HepG2 (cell line): ENCODE data around the gene KCND3. TPM values are rescaled to one million over a fixed set of nuclear protein-coding genes. Genes with fewer than 3 reads are reported as not detected.
A peak's percentile ranks its signal among the peaks of the same experiment; 100 is the strongest.

Experiments used
- AGO1 ChIP-seq: fragments of 200-400 bp; formaldehyde crosslinking; IDR thresholded peaks from 2 replicates; pipeline ENCODE4 v1.6.1; 2017; ENCODE audit warnings: mild to moderate bottlenecking, low read depth, low read length, moderate library complexity; ENCODE audit not compliant: poor library complexity, severe bottlenecking
- GATAD1 ChIP-seq: IDR thresholded peaks from 2 replicates; pipeline ENCODE4 v1.6.1; 2016; ENCODE audit warnings: missing genetic modification reagents, missing compliant biosample characterization
- IRX3 ChIP-seq: sonication (generic); formaldehyde crosslinking; IDR thresholded peaks from 2 replicates; pipeline ENCODE4 v1.8.1; 2023; ENCODE audit warnings: mild to moderate bottlenecking, low read depth, missing genetic modification reagents, borderline replicate concordance
- MEIS1 ChIP-seq: sonication (generic); formaldehyde crosslinking; IDR thresholded peaks from 2 replicates; pipeline ENCODE4 v1.9.0; 2021; ENCODE audit warnings: mild to moderate bottlenecking, missing genetic modification reagents, moderate library complexity, borderline replicate concordance
- MIER2 ChIP-seq: IDR thresholded peaks from 2 replicates; pipeline ENCODE4 v1.6.1; 2016; ENCODE audit warnings: missing biosample characterization, missing genetic modification reagents
- NR2F1 ChIP-seq, 2 experiments: fragments of 450-650 bp in 1 of 2; formaldehyde crosslinking in 1 of 2; IDR thresholded peaks; 2 replicates each; pipeline versions ENCODE4 v1.5.0 to v1.6.1; 2016 to 2020; ENCODE audit warnings: mild to moderate bottlenecking in 1 of 2, missing compliant biosample characterization in 1 of 2, missing genetic modification reagents in 1 of 2, moderate library complexity in 1 of 2
- RFX1 ChIP-seq: fragments of 450-650 bp; IDR thresholded peaks from 2 replicates; pipeline ENCODE4 v1.6.1; 2017
- ZNF230 ChIP-seq: sonication (generic); formaldehyde crosslinking; IDR thresholded peaks from 2 replicates; pipeline ENCODE4 v1.4.0; 2020; ENCODE audit warnings: mild to moderate bottlenecking, missing genetic modification reagents
- ZNF296 ChIP-seq: sonication (generic); formaldehyde crosslinking; conservative IDR thresholded peaks from 2 replicates; pipeline ENCODE4 v1.5.0; 2020; ENCODE audit warnings: mild to moderate bottlenecking, missing genetic modification reagents
- ZNF343 ChIP-seq: sonication (generic); formaldehyde crosslinking; IDR thresholded peaks from 2 replicates; pipeline ENCODE4 v1.4.0; 2020; ENCODE audit warnings: mild to moderate bottlenecking, missing genetic modification reagents
- ZNF709 ChIP-seq: sonication (generic); formaldehyde crosslinking; IDR thresholded peaks from 2 replicates; pipeline ENCODE4 v1.5.0; 2020; ENCODE audit warnings: mild to moderate bottlenecking, missing genetic modification reagents
- ZSCAN30 ChIP-seq: sonication (generic); formaldehyde crosslinking; IDR thresholded peaks from 2 replicates; pipeline ENCODE4 v1.5.0; 2020; ENCODE audit warnings: mild to moderate bottlenecking, missing genetic modification reagents
- ZSCAN31 ChIP-seq: sonication (generic); formaldehyde crosslinking; IDR thresholded peaks from 2 replicates; pipeline ENCODE4 v1.5.0; 2020; ENCODE audit warnings: low read depth, mild to moderate bottlenecking, missing genetic modification reagents
- polyA plus RNA-seq, 8 experiments: library from polyadenylated mRNA; depleted of rRNA in 3 of 8; stranded (reverse) in 7 of 8; unstranded in 1 of 8; fragments of >200 nt; fragmentation: Illumina TruSeq in 4 of 8; extraction: Trizol in 4 of 8; gene quantifications; 2 replicates each; pipeline versions ENCODE4 v1.2.1 to v1.2.3, GENCODE V29; 2011 to 2016; ENCODE audit warnings: low read depth in 4 of 8, missing spikeins in 1 of 8, mixed read lengths in 1 of 8; ENCODE audit not compliant: insufficient read depth in 1 of 8
- total RNA-seq, 5 experiments: library from RNA; depleted of rRNA; stranded (reverse); fragments of >200 nt; fragmentation: Illumina TruSeq; extraction: Trizol; gene quantifications; 2 replicates each; pipeline ENCODE4 v1.2.3, GENCODE V29; 2016; ENCODE audit warnings: low read depth in 1 of 5
- TF ChIP-seq, protein P1 (sequence below): sonication (generic); formaldehyde crosslinking; IDR thresholded peaks from 2 replicates; pipeline ENCODE4 v1.4.0; 2020; ENCODE audit warnings: mild to moderate bottlenecking, missing genetic modification reagents
- TF ChIP-seq, protein P2 (sequence below): sonication (generic); formaldehyde crosslinking; IDR thresholded peaks from 2 replicates; pipeline ENCODE4 v1.8.0; 2022; ENCODE audit warnings: missing genetic modification reagents, mild to moderate bottlenecking, moderate library complexity, borderline replicate concordance
- TF ChIP-seq, protein P3 (sequence below): sonication (generic); formaldehyde crosslinking; IDR thresholded peaks from 2 replicates; pipeline ENCODE4 v1.4.0; 2020; ENCODE audit warnings: mild to moderate bottlenecking, missing genetic modification reagents, borderline replicate concordance
- TF ChIP-seq, protein P4 (sequence below): sonication (generic); formaldehyde crosslinking; IDR thresholded peaks from 2 replicates; pipeline ENCODE4 v1.4.0; 2020; ENCODE audit warnings: missing genetic modification reagents
- TF ChIP-seq, protein P5 (sequence below): sonication (generic); formaldehyde crosslinking; IDR thresholded peaks from 2 replicates; pipeline ENCODE4 v1.5.1; 2020; ENCODE audit warnings: mild to moderate bottlenecking, moderate library complexity, missing genetic modification reagents

KCND3 gene
- total and polyA plus RNA-seq, 2 of the 13 experiments (the other 11 are each of a cell fraction or from before 2014, with no cell fraction given), result 0.04 TPM; not detected in 1

DNA sequence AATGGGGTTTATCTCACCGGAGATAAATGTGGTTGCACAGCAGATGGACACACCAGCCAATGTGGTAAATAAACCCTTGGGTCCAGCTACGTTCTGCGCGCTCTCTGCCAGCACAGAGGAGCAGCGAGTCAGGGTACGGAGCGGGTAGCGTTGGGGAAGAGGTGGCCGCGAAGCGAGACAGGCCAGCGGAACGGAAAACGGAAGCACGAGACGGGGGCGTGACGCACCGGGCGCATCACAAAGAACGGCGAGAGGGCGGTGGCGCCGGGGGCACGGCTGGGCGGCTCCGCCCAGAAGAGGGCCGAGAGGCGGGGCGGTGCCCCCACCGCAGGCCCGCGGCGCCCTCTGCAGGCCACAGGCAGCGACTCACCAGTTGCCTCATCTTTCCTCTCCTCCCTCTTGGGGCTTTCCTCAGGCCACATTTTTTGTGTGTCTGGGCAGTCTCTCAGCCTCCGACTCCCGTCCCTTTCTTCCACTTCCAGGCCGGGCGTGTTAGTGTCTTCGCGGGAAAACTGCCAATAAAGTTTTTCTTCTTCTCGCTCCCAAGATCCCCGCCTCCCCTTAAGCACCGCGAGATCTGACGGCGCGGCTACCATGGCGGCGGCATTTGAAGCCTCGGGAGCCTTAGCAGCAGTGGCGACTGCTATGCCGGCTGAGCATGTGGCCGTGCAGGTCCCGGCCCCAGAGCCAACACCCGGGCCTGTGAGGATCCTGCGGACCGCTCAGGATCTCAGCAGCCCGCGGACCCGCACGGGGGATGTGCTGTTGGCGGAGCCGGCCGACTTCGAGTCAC, 233.9 kb downstream of the KCND3 start, which contains the start of gene DDX20 (continued):
- peak; percentile 74; the same call in 1 of the 2 replicates for TF ChIP-seq IRX3
- TF ChIP-seq AGO1, result no peak
- TF ChIP-seq, protein P1, sequence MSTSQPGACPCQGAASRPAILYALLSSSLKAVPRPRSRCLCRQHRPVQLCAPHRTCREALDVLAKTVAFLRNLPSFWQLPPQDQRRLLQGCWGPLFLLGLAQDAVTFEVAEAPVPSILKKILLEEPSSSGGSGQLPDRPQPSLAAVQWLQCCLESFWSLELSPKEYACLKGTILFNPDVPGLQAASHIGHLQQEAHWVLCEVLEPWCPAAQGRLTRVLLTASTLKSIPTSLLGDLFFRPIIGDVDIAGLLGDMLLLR (CRISPR knock-in tag), result no peak
- TF ChIP-seq, protein P2, sequence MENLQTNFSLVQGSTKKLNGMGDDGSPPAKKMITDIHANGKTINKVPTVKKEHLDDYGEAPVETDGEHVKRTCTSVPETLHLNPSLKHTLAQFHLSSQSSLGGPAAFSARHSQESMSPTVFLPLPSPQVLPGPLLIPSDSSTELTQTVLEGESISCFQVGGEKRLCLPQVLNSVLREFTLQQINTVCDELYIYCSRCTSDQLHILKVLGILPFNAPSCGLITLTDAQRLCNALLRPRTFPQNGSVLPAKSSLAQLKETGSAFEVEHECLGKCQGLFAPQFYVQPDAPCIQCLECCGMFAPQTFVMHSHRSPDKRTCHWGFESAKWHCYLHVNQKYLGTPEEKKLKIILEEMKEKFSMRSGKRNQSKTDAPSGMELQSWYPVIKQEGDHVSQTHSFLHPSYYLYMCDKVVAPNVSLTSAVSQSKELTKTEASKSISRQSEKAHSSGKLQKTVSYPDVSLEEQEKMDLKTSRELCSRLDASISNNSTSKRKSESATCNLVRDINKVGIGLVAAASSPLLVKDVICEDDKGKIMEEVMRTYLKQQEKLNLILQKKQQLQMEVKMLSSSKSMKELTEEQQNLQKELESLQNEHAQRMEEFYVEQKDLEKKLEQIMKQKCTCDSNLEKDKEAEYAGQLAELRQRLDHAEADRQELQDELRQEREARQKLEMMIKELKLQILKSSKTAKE (CRISPR knock-in tag), result no peak; the same call in 1 of the 2 replicates
- TF ChIP-seq RFX1, result no peak
- TF ChIP-seq ZNF230 (CRISPR knock-in tag), result peak; percentile 60; the same call in 1 of the 2 replicates
- TF ChIP-seq, protein P3, sequence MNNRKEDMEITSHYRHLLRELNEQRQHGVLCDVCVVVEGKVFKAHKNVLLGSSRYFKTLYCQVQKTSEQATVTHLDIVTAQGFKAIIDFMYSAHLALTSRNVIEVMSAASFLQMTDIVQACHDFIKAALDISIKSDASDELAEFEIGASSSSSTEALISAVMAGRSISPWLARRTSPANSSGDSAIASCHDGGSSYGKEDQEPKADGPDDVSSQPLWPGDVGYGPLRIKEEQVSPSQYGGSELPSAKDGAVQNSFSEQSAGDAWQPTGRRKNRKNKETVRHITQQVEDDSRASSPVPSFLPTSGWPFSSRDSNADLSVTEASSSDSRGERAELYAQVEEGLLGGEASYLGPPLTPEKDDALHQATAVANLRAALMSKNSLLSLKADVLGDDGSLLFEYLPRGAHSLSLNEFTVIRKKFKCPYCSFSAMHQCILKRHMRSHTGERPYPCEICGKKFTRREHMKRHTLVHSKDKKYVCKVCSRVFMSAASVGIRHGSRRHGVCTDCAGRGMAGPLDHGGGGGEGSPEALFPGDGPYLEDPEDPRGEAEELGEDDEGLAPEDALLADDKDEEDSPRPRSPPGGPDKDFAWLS, result no peak
- TF ChIP-seq MEIS1 (CRISPR knock-in tag), result peak; percentile 51; the same call in 1 of the 2 replicates
- peak; percentile 28; the same call in 1 of the 2 replicates for TF ChIP-seq ZSCAN31 (CRISPR knock-in tag)
- TF ChIP-seq GATAD1 (CRISPR knock-in tag), result peak; percentile 95
- TF ChIP-seq ZNF296 (CRISPR knock-in tag), result no peak
- 0 out of 2 replicates have a peak, but pooled peaks have one; percentile 26 for TF ChIP-seq ZNF709 (CRISPR knock-in tag)
- TF ChIP-seq ZSCAN30 (CRISPR knock-in tag), result no peak
- no peak for TF ChIP-seq NR2F1 (CRISPR knock-in tag; IDR thresholded peaks at IDR 0.05)
- TF ChIP-seq, protein P4, sequence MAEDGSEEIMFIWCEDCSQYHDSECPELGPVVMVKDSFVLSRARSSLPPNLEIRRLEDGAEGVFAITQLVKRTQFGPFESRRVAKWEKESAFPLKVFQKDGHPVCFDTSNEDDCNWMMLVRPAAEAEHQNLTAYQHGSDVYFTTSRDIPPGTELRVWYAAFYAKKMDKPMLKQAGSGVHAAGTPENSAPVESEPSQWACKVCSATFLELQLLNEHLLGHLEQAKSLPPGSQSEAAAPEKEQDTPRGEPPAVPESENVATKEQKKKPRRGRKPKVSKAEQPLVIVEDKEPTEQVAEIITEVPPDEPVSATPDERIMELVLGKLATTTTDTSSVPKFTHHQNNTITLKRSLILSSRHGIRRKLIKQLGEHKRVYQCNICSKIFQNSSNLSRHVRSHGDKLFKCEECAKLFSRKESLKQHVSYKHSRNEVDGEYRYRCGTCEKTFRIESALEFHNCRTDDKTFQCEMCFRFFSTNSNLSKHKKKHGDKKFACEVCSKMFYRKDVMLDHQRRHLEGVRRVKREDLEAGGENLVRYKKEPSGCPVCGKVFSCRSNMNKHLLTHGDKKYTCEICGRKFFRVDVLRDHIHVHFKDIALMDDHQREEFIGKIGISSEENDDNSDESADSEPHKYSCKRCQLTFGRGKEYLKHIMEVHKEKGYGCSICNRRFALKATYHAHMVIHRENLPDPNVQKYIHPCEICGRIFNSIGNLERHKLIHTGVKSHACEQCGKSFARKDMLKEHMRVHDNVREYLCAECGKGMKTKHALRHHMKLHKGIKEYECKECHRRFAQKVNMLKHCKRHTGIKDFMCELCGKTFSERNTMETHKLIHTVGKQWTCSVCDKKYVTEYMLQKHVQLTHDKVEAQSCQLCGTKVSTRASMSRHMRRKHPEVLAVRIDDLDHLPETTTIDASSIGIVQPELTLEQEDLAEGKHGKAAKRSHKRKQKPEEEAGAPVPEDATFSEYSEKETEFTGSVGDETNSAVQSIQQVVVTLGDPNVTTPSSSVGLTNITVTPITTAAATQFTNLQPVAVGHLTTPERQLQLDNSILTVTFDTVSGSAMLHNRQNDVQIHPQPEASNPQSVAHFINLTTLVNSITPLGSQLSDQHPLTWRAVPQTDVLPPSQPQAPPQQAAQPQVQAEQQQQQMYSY, result peak; percentile 97
- 0 out of 2 replicates have a peak, but pooled peaks have one; percentile 34 for TF ChIP-seq MIER2 (CRISPR knock-in tag)
- TF ChIP-seq ZNF343 (CRISPR knock-in tag), result no peak; the same call in 1 of the 2 replicates
- TF ChIP-seq, protein P5, sequence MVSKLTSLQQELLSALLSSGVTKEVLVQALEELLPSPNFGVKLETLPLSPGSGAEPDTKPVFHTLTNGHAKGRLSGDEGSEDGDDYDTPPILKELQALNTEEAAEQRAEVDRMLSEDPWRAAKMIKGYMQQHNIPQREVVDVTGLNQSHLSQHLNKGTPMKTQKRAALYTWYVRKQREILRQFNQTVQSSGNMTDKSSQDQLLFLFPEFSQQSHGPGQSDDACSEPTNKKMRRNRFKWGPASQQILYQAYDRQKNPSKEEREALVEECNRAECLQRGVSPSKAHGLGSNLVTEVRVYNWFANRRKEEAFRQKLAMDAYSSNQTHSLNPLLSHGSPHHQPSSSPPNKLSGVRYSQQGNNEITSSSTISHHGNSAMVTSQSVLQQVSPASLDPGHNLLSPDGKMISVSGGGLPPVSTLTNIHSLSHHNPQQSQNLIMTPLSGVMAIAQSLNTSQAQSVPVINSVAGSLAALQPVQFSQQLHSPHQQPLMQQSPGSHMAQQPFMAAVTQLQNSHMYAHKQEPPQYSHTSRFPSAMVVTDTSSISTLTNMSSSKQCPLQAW, result peak; percentile 76
